IMR-90 (cell line): Measurements from ENCODE around the gene SEMA4F. TPM values are rescaled to one million over a fixed set of nuclear protein-coding genes. Genes with fewer than 3 reads are reported as not detected.

Source experiments
- ATAC-seq: fragments of 200-7000 bp; cut with Tn5 transposase; 2 replicates; pipeline ENCODE4 v1.9.1; 2020; ENCODE audit warnings: low read depth, mild to moderate bottlenecking, moderate library complexity
- BruUV-seq: library from RNA; stranded (reverse); fragments of 400-500 nt; replicated peaks from 2 replicates; lab custom pipeline; 2021; lab: Mats Ljungman, UMichigan
- CTCF ChIA-PET: fragments of 300-600 bp; formaldehyde crosslinking; extraction: SDS; loops from one replicate; lab custom pipeline; 2021; ENCODE audit warnings: antibody characterized with exemption; lab: Yijun Ruan, JAX
- POLR2A ChIA-PET: fragments of 300-600 bp; sonication (Branson Sonifier 250); formaldehyde crosslinking; loops from one replicate; lab custom pipeline; 2022; ENCODE audit warnings: antibody characterized with exemption; ENCODE audit not compliant: unreplicated experiment; lab: Charles Lee
- DNase-seq: peaks from one replicate; pipeline ENCODE4 v3.0.0; 2013
- H2AFZ ChIP-seq: replicated peaks from 2 replicates; pipeline ENCODE3; 2013; ENCODE audit warnings: low read length, mild to moderate bottlenecking; ENCODE audit not compliant: poor library complexity
- H2AK5ac ChIP-seq: 2 replicates; pipeline ENCODE4 v1.6.1; 2013; ENCODE audit warnings: low read depth, low read length, inconsistent platforms
- H2AK9ac ChIP-seq: replicated peaks from 2 replicates; pipeline ENCODE3; 2013; ENCODE audit warnings: mild to moderate bottlenecking, low read depth, low read length, moderate library complexity; ENCODE audit not compliant: poor library complexity
- H2BK120ac ChIP-seq: 2 replicates; pipeline ENCODE4 v1.6.1; 2013; ENCODE audit warnings: low read depth, low read length, inconsistent platforms
- H2BK15ac ChIP-seq: 3 replicates; pipeline ENCODE4 v1.6.1; 2013; ENCODE audit warnings: low read depth, low read length, inconsistent platforms
- H2BK20ac ChIP-seq: 2 replicates; pipeline ENCODE4 v1.6.1; 2013; ENCODE audit warnings: low read depth, mild to moderate bottlenecking, inconsistent platforms, low read length, moderate library complexity
- H2BK5ac ChIP-seq: 2 replicates; pipeline ENCODE4 v1.6.1; 2013; ENCODE audit warnings: mild to moderate bottlenecking, low read depth, low read length, inconsistent platforms; ENCODE audit not compliant: poor library complexity, severe bottlenecking
- H3K14ac ChIP-seq: replicated peaks from 2 replicates; pipeline ENCODE4 v1.6.1; 2013; ENCODE audit warnings: low read depth, low read length, inconsistent platforms
- H3K18ac ChIP-seq: 2 replicates; pipeline ENCODE4 v1.6.1; 2013; ENCODE audit warnings: low read depth, low read length, control low read depth
- H3K23ac ChIP-seq: 2 replicates; pipeline ENCODE4 v1.6.1; 2013; ENCODE audit warnings: low read depth, low read length, inconsistent platforms
- H3K27ac ChIP-seq: 2 replicates; pipeline ENCODE4 v1.5.1; 2013; ENCODE audit warnings: mild to moderate bottlenecking, control low read depth, low read length; ENCODE audit not compliant: insufficient read depth
- H3K27me3 ChIP-seq: 2 replicates; pipeline ENCODE4 v1.6.1; 2013; ENCODE audit warnings: low read length; ENCODE audit not compliant: control insufficient read depth, insufficient read depth
- H3K36me3 ChIP-seq: 2 replicates; pipeline ENCODE4 v1.6.1; 2013; ENCODE audit warnings: low read length, mixed read lengths; ENCODE audit not compliant: control insufficient read depth, insufficient read depth
- H3K4ac ChIP-seq: 2 replicates; pipeline ENCODE4 v1.6.1; 2013; ENCODE audit warnings: low read depth, low read length, inconsistent platforms
- H3K4me1 ChIP-seq: 2 replicates; pipeline ENCODE4 v1.6.1; 2013; ENCODE audit warnings: low read length, mixed read lengths; ENCODE audit not compliant: control insufficient read depth, insufficient read depth
- H3K4me2 ChIP-seq: 2 replicates; pipeline ENCODE4 v1.6.1; 2013; ENCODE audit warnings: low read depth, mild to moderate bottlenecking, control low read depth, low read length, moderate library complexity
- H3K4me3 ChIP-seq: 2 replicates; pipeline ENCODE4 v1.5.1; 2013; ENCODE audit warnings: low read depth, mild to moderate bottlenecking, control low read depth, low read length, moderate library complexity; ENCODE audit not compliant: insufficient read depth
- H3K56ac ChIP-seq: 2 replicates; pipeline ENCODE4 v1.6.1; 2013; ENCODE audit warnings: low read length, inconsistent platforms; ENCODE audit not compliant: insufficient read depth; ENCODE audit errors: extremely low read depth
- H3K79me1 ChIP-seq, 2 experiments: 2 replicates each; pipeline ENCODE4 v1.6.1; 2013; ENCODE audit warnings: low read length in 2 of 2, inconsistent platforms in 1 of 2, low read depth in 1 of 2
- H3K9ac ChIP-seq: 2 replicates; pipeline ENCODE4 v1.6.1; 2013; ENCODE audit warnings: low read depth, low read length, control low read depth
- H3K9me1 ChIP-seq: 2 replicates; pipeline ENCODE4 v1.6.1; 2013; ENCODE audit warnings: low read length, inconsistent platforms; ENCODE audit not compliant: insufficient read depth
- H3K9me3 ChIP-seq: 2 replicates; pipeline ENCODE4 v1.6.1; 2013; ENCODE audit warnings: low read length; ENCODE audit not compliant: control insufficient read depth, insufficient read depth
- H4K20me1 ChIP-seq: 2 replicates; pipeline ENCODE4 v1.6.1; 2013; ENCODE audit warnings: low read length, inconsistent platforms; ENCODE audit not compliant: insufficient read depth
- H4K5ac ChIP-seq: 2 replicates; pipeline ENCODE4 v1.6.1; 2013; ENCODE audit warnings: mild to moderate bottlenecking, low read depth, low read length, control low read depth
- H4K8ac ChIP-seq, 2 experiments: 2 replicates each; pipeline ENCODE4 v1.6.1; 2013; ENCODE audit warnings: low read depth in 2 of 2, low read length in 2 of 2, control low read depth in 1 of 2, inconsistent platforms in 1 of 2
- H4K91ac ChIP-seq: 2 replicates; pipeline ENCODE4 v1.6.1; 2013; ENCODE audit warnings: low read depth, low read length, inconsistent platforms; ENCODE audit not compliant: insufficient read depth
- BHLHE40 ChIP-seq: fragments of 150-350 bp; IDR thresholded peaks from 2 replicates; pipeline ENCODE4 v1.6.1; 2016; ENCODE audit warnings: mild to moderate bottlenecking, low read depth, low read length
- CEBPB ChIP-seq: IDR thresholded peaks from 2 replicates; pipeline ENCODE4 v1.6.1; 2012; ENCODE audit warnings: low read depth, low read length, improper control_type of control experiment
- MAZ ChIP-seq: IDR thresholded peaks from 2 replicates; pipeline ENCODE4 v1.6.1; 2012; ENCODE audit warnings: low read depth, mild to moderate bottlenecking, low read length, improper control_type of control experiment, moderate library complexity, borderline replicate concordance
- NFE2L2 ChIP-seq: fragments of 150-350 bp; IDR thresholded peaks from 2 replicates; pipeline ENCODE4 v1.6.1; 2016; ENCODE audit warnings: low read depth, mild to moderate bottlenecking, low read length
- POLR2A ChIP-seq: IDR thresholded peaks from 2 replicates; pipeline ENCODE4 v1.6.1; 2012; ENCODE audit warnings: mild to moderate bottlenecking, low read depth, low read length
- RAD21 ChIP-seq: IDR thresholded peaks from 2 replicates; pipeline ENCODE4 v1.6.1; 2012; ENCODE audit warnings: low read length, improper control_type of control experiment
- RCOR1 ChIP-seq: IDR thresholded peaks from 2 replicates; pipeline ENCODE4 v1.6.1; 2012; ENCODE audit warnings: mild to moderate bottlenecking, low read length, improper control_type of control experiment; ENCODE audit not compliant: insufficient replicate concordance
- RFX5 ChIP-seq: IDR thresholded peaks from 2 replicates; pipeline ENCODE4 v1.8.0; 2012; ENCODE audit warnings: low read depth, mild to moderate bottlenecking, low read length, moderate library complexity
- SMC3 ChIP-seq: fragments of 150-350 bp; IDR thresholded peaks from 2 replicates; pipeline ENCODE4 v1.6.1; 2016; ENCODE audit warnings: low read depth, mild to moderate bottlenecking, antibody characterized with exemption, low read length, moderate library complexity
- WGBS, 2 experiments: methylation state at CpG; one replicate each; pipeline versions ENCODE4 v1.1.5 to v1.1.7; 2013; ENCODE audit warnings: missing lambda C conversion rate in 2 of 2; ENCODE audit not compliant: insufficient read length in 1 of 2; ENCODE audit errors: extremely low coverage in 2 of 2; 5-methylcytosine and 5-hydroxymethylcytosine counted together
- dilution Hi-C: fragments of 300-500 bp; cut with HindIII; formaldehyde crosslinking; loops from one replicate; pipeline ENCODE4 v1.14.3; 2018; ENCODE audit warnings: low sequenced_read_pairs; ENCODE audit not compliant: unreplicated experiment
- in situ Hi-C: fragments of 300-500 bp; cut with MboI; formaldehyde crosslinking; loops from 3 replicates; pipeline ENCODE4 v1.14.3; 2019; ENCODE audit warnings: low sequenced_read_pairs, inconsistent platforms, mixed read lengths
- intact Hi-C: fragments of 100-400 bp; cut with micrococcal nuclease; formaldehyde crosslinking; loops from 2 replicates; pipeline ENCODE4 v1.10.0; 2022
- polyA plus RNA-seq, 3 experiments: library from polyadenylated mRNA; depleted of rRNA; stranded (reverse); fragments of >200 nt; gene quantifications; 2 replicates each; pipeline ENCODE4 v1.2.3, GENCODE V29; 2012; ENCODE audit warnings: low replicate concordance in 1 of 3
- total RNA-seq: library from RNA; depleted of rRNA; stranded (reverse); fragments of >200 nt; gene quantifications from 2 replicates; pipeline ENCODE4 v1.2.3, GENCODE V29; 2012
- TF ChIP-seq, protein P1 (sequence below): fragments of 150-350 bp; IDR thresholded peaks from 2 replicates; pipeline ENCODE4 v1.6.1; 2017; ENCODE audit warnings: mild to moderate bottlenecking, antibody characterized with exemption, low read length, low read depth
- TF ChIP-seq, protein P2 (sequence below): conservative IDR thresholded peaks from 2 replicates; pipeline ENCODE4 v1.5.1; 2012; ENCODE audit warnings: mild to moderate bottlenecking, low read depth, low read length, improper control_type of control experiment
- TF ChIP-seq, protein P3 (sequence below): fragments of 150-350 bp; IDR thresholded peaks from 2 replicates; pipeline ENCODE4 v1.6.1; 2016; ENCODE audit warnings: low read depth, mild to moderate bottlenecking, low read length, moderate library complexity, borderline replicate concordance

Gene SEMA4F
- total and polyA plus RNA-seq, 2 of the 4 experiments (the other 2 are of a cell fraction): 4.7 to 7.5 TPM

DNA sequence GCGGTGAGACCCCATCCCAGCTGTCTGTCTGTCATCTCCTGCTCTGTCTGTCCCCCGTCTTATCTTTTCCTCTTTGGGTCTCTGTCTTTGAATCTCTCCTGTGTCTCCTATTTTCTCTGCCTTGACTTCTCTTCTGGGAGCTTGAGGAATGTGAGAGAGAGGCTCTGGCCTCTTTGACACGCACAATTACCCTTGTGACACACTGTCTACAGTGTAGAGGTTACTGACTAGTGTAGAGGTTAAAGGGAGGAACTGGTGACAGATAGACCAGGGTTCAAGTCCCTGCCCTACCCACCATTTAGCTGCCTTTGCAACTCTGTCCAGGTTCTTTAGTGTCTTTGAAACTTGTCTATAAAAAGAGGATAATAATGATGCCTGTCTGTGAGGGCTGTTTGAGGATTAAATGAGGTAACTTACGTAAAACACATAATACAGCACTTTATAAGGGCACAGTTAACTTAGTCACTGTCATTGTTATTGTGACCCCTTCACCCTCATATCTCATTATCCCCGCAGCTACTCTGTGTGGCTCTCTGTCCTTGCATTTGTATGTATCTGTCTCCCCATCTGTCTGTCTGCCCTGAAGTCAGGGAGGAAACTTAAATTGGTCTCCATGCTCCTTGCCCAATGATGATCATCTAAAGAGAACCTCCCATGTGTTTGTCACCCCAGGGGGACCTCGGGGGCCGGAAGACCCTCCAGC is 19.9 kb downstream of the SEMA4F start:
- DNase-seq (no peak), ATAC-seq (no peak)
- no peak overlapping the region for H2AFZ ChIP-seq
- TF ChIP-seq RCOR1: no peak
- TF ChIP-seq, protein P1, sequence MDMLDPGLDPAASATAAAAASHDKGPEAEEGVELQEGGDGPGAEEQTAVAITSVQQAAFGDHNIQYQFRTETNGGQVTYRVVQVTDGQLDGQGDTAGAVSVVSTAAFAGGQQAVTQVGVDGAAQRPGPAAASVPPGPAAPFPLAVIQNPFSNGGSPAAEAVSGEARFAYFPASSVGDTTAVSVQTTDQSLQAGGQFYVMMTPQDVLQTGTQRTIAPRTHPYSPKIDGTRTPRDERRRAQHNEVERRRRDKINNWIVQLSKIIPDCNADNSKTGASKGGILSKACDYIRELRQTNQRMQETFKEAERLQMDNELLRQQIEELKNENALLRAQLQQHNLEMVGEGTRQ: no peak
- TF ChIP-seq CEBPB: no peak
- no peak for TF ChIP-seq NFE2L2
- no peak for TF ChIP-seq RAD21
- no peak for TF ChIP-seq RFX5
- no peak for TF ChIP-seq BHLHE40
- TF ChIP-seq, protein P2, sequence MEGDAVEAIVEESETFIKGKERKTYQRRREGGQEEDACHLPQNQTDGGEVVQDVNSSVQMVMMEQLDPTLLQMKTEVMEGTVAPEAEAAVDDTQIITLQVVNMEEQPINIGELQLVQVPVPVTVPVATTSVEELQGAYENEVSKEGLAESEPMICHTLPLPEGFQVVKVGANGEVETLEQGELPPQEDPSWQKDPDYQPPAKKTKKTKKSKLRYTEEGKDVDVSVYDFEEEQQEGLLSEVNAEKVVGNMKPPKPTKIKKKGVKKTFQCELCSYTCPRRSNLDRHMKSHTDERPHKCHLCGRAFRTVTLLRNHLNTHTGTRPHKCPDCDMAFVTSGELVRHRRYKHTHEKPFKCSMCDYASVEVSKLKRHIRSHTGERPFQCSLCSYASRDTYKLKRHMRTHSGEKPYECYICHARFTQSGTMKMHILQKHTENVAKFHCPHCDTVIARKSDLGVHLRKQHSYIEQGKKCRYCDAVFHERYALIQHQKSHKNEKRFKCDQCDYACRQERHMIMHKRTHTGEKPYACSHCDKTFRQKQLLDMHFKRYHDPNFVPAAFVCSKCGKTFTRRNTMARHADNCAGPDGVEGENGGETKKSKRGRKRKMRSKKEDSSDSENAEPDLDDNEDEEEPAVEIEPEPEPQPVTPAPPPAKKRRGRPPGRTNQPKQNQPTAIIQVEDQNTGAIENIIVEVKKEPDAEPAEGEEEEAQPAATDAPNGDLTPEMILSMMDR: no peak
- TF ChIP-seq, protein P3, sequence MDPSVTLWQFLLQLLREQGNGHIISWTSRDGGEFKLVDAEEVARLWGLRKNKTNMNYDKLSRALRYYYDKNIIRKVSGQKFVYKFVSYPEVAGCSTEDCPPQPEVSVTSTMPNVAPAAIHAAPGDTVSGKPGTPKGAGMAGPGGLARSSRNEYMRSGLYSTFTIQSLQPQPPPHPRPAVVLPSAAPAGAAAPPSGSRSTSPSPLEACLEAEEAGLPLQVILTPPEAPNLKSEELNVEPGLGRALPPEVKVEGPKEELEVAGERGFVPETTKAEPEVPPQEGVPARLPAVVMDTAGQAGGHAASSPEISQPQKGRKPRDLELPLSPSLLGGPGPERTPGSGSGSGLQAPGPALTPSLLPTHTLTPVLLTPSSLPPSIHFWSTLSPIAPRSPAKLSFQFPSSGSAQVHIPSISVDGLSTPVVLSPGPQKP: no peak
- TF ChIP-seq POLR2A: no peak
- no peak for TF ChIP-seq MAZ
- TF ChIP-seq SMC3: no peak
- ChIA-PET POLR2A (interaction anchor here (0.6 kb wide), 1 partner anchor 953 kb away, joined by 6 read pairs; no protein-coding TSS in a partner anchor), CTCF (no interaction called here)
- no peak overlapping the region for H3K18ac ChIP-seq
- no peak overlapping the region for H3K4me2 ChIP-seq
- no peak overlapping the region for H2AK9ac ChIP-seq
- H4K20me1 ChIP-seq: no peaks in the 10 kb centered on the region
- H3K4ac ChIP-seq: no peak overlapping the region
- no peaks in the 10 kb centered on the region for H3K9me3 ChIP-seq
- H3K4me3 ChIP-seq: no peak overlapping the region
- H3K79me1 ChIP-seq: no peaks in the 10 kb centered on the region
- H3K9ac ChIP-seq: no peak overlapping the region
- H3K14ac ChIP-seq: no peak overlapping the region
- H3K56ac ChIP-seq: no peak overlapping the region
- no TSS peak for BruUV-seq
- H3K27me3 ChIP-seq: no peaks in the 10 kb centered on the region
- no peak overlapping the region for H2BK120ac ChIP-seq
- H3K36me3 ChIP-seq: peaks cover 6% of the 10 kb centered on the region; the same call in 1 of the 2 replicates
- dilution Hi-C loops (no loop called here), intact Hi-C loops (no loop called here), in situ Hi-C loops (no loop called here)
- no peaks in the 10 kb centered on the region for H3K9me1 ChIP-seq
- no peak overlapping the region for H3K23ac ChIP-seq
- H3K27ac ChIP-seq: no peak overlapping the region
- H2AK5ac ChIP-seq: no peak overlapping the region
- 14% methylated on average over 1 of the region's 7 CpGs; no CpG with 5 or more reads in 1 of the 2 experiments for WGBS, 2 experiments
- no peaks in the 10 kb centered on the region for H3K4me1 ChIP-seq
- H4K8ac ChIP-seq: no peak overlapping the region
- H2BK5ac ChIP-seq: no peak overlapping the region
- H4K5ac ChIP-seq: no peak overlapping the region
- H2BK20ac ChIP-seq: no peak overlapping the region
- no peak overlapping the region for H2BK15ac ChIP-seq
- H4K91ac ChIP-seq: no peak overlapping the region
